ENCODE measurements around the gene UNC80. TPM values are rescaled to one million over a fixed set of nuclear protein-coding genes. Genes with fewer than 3 reads are reported as not detected.

Gene UNC80
- total and polyA plus RNA-seq, 2 donors (not counting 1 experiment from before 2014, with no cell fraction given): under 0.01 TPM; not detected in 1

GRCh38 chr2:210007895-210008294 is 236.3 kb downstream of the UNC80 start:
- TF ChIP-seq CTCF (conservative IDR thresholded peaks at IDR 0.05 in 1 of 2, IDR thresholded peaks at IDR 0.05 in 1 of 2; ENCODE audit: low read depth in 1 of 2, low read length in 2 of 2): no peak
- Histone ChIP-seq H3K79me2 (ENCODE audit: control insufficient read depth, insufficient read depth, low read length) (peaks cover 82% of the 10 kb centered on the region), H3K9ac (ENCODE audit: insufficient read depth, low read length) (no peak overlapping the region), H3K9me3 (ENCODE audit: control insufficient read depth, insufficient read depth, low read depth, low read length) (no peaks in the 10 kb centered on the region), H3K36me3 (ENCODE audit: control insufficient read depth, insufficient read depth, low read length) (no peaks in the 10 kb centered on the region), H3K4me2 (ENCODE audit: extremely low read depth, insufficient read depth, low read length) (no peak overlapping the region), H4K20me1 (ENCODE audit: control insufficient read depth, extremely low read depth, insufficient read depth, low read length) (no peaks in the 10 kb centered on the region), H3K27ac (ENCODE audit: insufficient read depth, low read length) (no peak overlapping the region), H3K4me3 (replicated peaks in 1 of 4; ENCODE audit: control extremely low read depth in 1 of 4, insufficient read depth in 1 of 4, low read depth in 3 of 4, low read length in 4 of 4) (no peak overlapping the region), H3K4me1 (ENCODE audit: control insufficient read depth, extremely low read depth, insufficient read depth, low read length) (peaks cover 2% of the 10 kb centered on the region), H3K27me3 (ENCODE audit: control insufficient read depth, insufficient read depth, low read length) (no peaks in the 10 kb centered on the region), H2AFZ (ENCODE audit: low read length) (no peak overlapping the region)
- peak in 1 of 2 donors; percentile 11 for DNase-seq (ENCODE audit: low read depth in 2 of 2)

- H2AFZ ChIP-seq (ENCODE audit: low read length): no peak overlapping the region
- no peaks in the 10 kb centered on the region for H3K36me3 ChIP-seq (ENCODE audit: control insufficient read depth, insufficient read depth, low read length)
Measured at GRCh38 chr2:210009126-210009525, 237.5 kb downstream of the UNC80 start.

GRCh38 chr2:210009896-210010295 is 238.3 kb downstream of the UNC80 start:
- Histone ChIP-seq H3K27me3 (ENCODE audit: control insufficient read depth, insufficient read depth, low read length) (no peaks in the 10 kb centered on the region), H3K9me3 (ENCODE audit: control insufficient read depth, insufficient read depth, low read depth, low read length) (no peaks in the 10 kb centered on the region), H4K20me1 (ENCODE audit: control insufficient read depth, extremely low read depth, insufficient read depth, low read length) (no peaks in the 10 kb centered on the region), H3K4me2 (ENCODE audit: extremely low read depth, insufficient read depth, low read length) (no peak overlapping the region), H3K9ac (ENCODE audit: insufficient read depth, low read length) (no peak overlapping the region), H3K36me3 (ENCODE audit: control insufficient read depth, insufficient read depth, low read length) (no peaks in the 10 kb centered on the region), H3K27ac (ENCODE audit: insufficient read depth, low read length) (no peak overlapping the region), H2AFZ (ENCODE audit: low read length) (no peak overlapping the region), H3K4me1 (ENCODE audit: control insufficient read depth, extremely low read depth, insufficient read depth, low read length) (no peaks in the 10 kb centered on the region), H3K79me2 (ENCODE audit: control insufficient read depth, insufficient read depth, low read length) (peaks cover 65% of the 10 kb centered on the region), H3K4me3 (replicated peaks in 1 of 4; ENCODE audit: control extremely low read depth in 1 of 4, insufficient read depth in 1 of 4, low read depth in 3 of 4, low read length in 4 of 4) (no peak overlapping the region)
- no peak for DNase-seq (ENCODE audit: low read depth in 2 of 2)
- no peak for TF ChIP-seq CTCF (conservative IDR thresholded peaks at IDR 0.05 in 1 of 2, IDR thresholded peaks at IDR 0.05 in 1 of 2; ENCODE audit: low read depth in 1 of 2, low read length in 2 of 2)
- no peak for TF ChIP-seq EZH2 (IDR thresholded peaks at IDR 0.05; ENCODE audit: low read length, missing control alignments)

More at GRCh38 chr2:210009126-210009525, 237.5 kb downstream of the UNC80 start:
- TF ChIP-seq EZH2 (IDR thresholded peaks at IDR 0.05; ENCODE audit: low read length, missing control alignments): no peak
- no peak for TF ChIP-seq CTCF (conservative IDR thresholded peaks at IDR 0.05 in 1 of 2, IDR thresholded peaks at IDR 0.05 in 1 of 2; ENCODE audit: low read depth in 1 of 2, low read length in 2 of 2)
- H3K4me1 ChIP-seq (ENCODE audit: control insufficient read depth, extremely low read depth, insufficient read depth, low read length): no peaks in the 10 kb centered on the region
- peaks cover 73% of the 10 kb centered on the region for H3K79me2 ChIP-seq (ENCODE audit: control insufficient read depth, insufficient read depth, low read length)
- H3K9ac ChIP-seq (ENCODE audit: insufficient read depth, low read length): no peak overlapping the region
- H3K4me2 ChIP-seq (ENCODE audit: extremely low read depth, insufficient read depth, low read length): no peak overlapping the region
- H3K9me3 ChIP-seq (ENCODE audit: control insufficient read depth, insufficient read depth, low read depth, low read length): no peaks in the 10 kb centered on the region
- H3K4me3 ChIP-seq (replicated peaks in 1 of 4; ENCODE audit: control extremely low read depth in 1 of 4, insufficient read depth in 1 of 4, low read depth in 3 of 4, low read length in 4 of 4): no peak overlapping the region
- no peaks in the 10 kb centered on the region for H3K27me3 ChIP-seq (ENCODE audit: control insufficient read depth, insufficient read depth, low read length)
- no peak for DNase-seq (ENCODE audit: low read depth in 2 of 2)
- H3K27ac ChIP-seq (ENCODE audit: insufficient read depth, low read length): no peak overlapping the region
- no peaks in the 10 kb centered on the region for H4K20me1 ChIP-seq (ENCODE audit: control insufficient read depth, extremely low read depth, insufficient read depth, low read length)
